Mucosa of descending colon (tissue), 3 donors: Measurements from ENCODE around the gene DNAJC3. TPM values are rescaled to one million over a fixed set of nuclear protein-coding genes. Genes with fewer than 3 reads are reported as not detected.
"Not testable (repeated sequence)": the region's sequence is repeated elsewhere in the genome, so short reads cannot be mapped to it uniquely, and the experiment has no call there.

ENCODE experiments used
- ATAC-seq: fragments of 200-7000 bp; cut with Tn5 transposase; one replicate; pipeline ENCODE4 v1.9.1; 2020; ENCODE audit warnings: mild to moderate bottlenecking, moderate library complexity
- DNase-seq, 3 donors: peaks; one replicate each; pipeline ENCODE4 v3.0.0-alpha.2; 2020
- H3K36me3 ChIP-seq: fragments of 200-600 bp; one replicate; pipeline ENCODE4 v1.8.0; 2021; ENCODE audit warnings: low read depth, mild to moderate bottlenecking
- H3K4me1 ChIP-seq: fragments of 200-600 bp; one replicate; pipeline ENCODE4 v1.8.0; 2021; ENCODE audit warnings: low read depth, mild to moderate bottlenecking
- H3K4me3 ChIP-seq: fragments of 200-600 bp; one replicate; pipeline ENCODE4 v1.8.0; 2021; ENCODE audit warnings: mild to moderate bottlenecking
- H3K9me3 ChIP-seq: fragments of 200-600 bp; one replicate; pipeline ENCODE4 v1.8.0; 2021; ENCODE audit warnings: mild to moderate bottlenecking
- CTCF ChIP-seq: fragments of 200-600 bp; IDR thresholded peaks from one replicate; pipeline ENCODE4 v1.8.0; 2022; ENCODE audit warnings: antibody characterized with exemption, mild to moderate bottlenecking
- intact Hi-C, 2 donors: fragments of 100-400 bp; cut with DNase I in 1 of 2; cut with micrococcal nuclease in 1 of 2; formaldehyde crosslinking; loops; one replicate each; pipeline versions ENCODE4 v1.11.0 to v1.11.1; 2022; cut with DNase I, micrococcal nuclease
- total RNA-seq, 3 donors: library from RNA; stranded (reverse); fragmentation: NEBNext Ultra II Directional in 2 of 3; extraction: Animal tissue kit (Norgen Biotek cat#: 25700) in 2 of 3; gene quantifications; one replicate each; pipeline versions ENCODE4 v1.2.1 to v1.2.4, GENCODE V29; 2021 to 2023
- donor health status: DM: no; HTN: no; CAD: no; lungs with moderate emphysema.
- donor health status: DM: no; HTN: no; CAD: no.
- donor health status: DM: no; HTN: yes; CAD: no.

The DNAJC3 gene
- total RNA-seq, 3 donors from 2014 or later = 48.6 to 60.5 (median 55.2) TPM

GRCh38 chr13:95710313-95710712 is 33.4 kb downstream of the DNAJC3 start:
- ATAC-seq (peak; percentile 45), DNase-seq (no peak)
- Histone ChIP-seq H3K4me1 (no peaks in the 10 kb centered on the region), H3K4me3 (no peak overlapping the region), H3K36me3 (no peaks in the 10 kb centered on the region), H3K9me3 (no peaks in the 10 kb centered on the region)
- no peak for TF ChIP-seq CTCF
- intact Hi-C loops = no loop called here

GRCh38 chr13:95712846-95713245 is 35.9 kb downstream of the DNAJC3 start:
- H3K4me3 ChIP-seq, intact Hi-C loops, H3K36me3 ChIP-seq, H3K4me1 ChIP-seq, ATAC-seq, DNase-seq, H3K9me3 ChIP-seq: not testable (repeated sequence)

GRCh38 chr13:95713651-95714050 is 36.7 kb downstream of the DNAJC3 start:
- intact Hi-C loops = no loop called here

GRCh38 chr13:95714142-95714832 is 37.3 kb downstream of the DNAJC3 start:
- H3K4me1 ChIP-seq = no peaks in the 10 kb centered on the region
- H3K9me3 ChIP-seq = no peaks in the 10 kb centered on the region
- DNase-seq (no peak), ATAC-seq (no peak)
- TF ChIP-seq CTCF = no peak
- intact Hi-C loops = no loop called here
- no peaks in the 10 kb centered on the region for H3K36me3 ChIP-seq
- no peak overlapping the region for H3K4me3 ChIP-seq

More at GRCh38 chr13:95713651-95714050, 36.7 kb downstream of the DNAJC3 start:
- no peaks in the 10 kb centered on the region for H3K4me1 ChIP-seq
- no peak overlapping the region for H3K4me3 ChIP-seq
- H3K9me3 ChIP-seq = no peaks in the 10 kb centered on the region
- ATAC-seq = no peak
- no peak for DNase-seq
- H3K36me3 ChIP-seq = no peaks in the 10 kb centered on the region
- no peak for TF ChIP-seq CTCF

GRCh38 chr13:95716231-95716630 is 39.3 kb downstream of the DNAJC3 start:
- no peak for ATAC-seq

GRCh38 chr13:95722241-95722640 is 45.3 kb downstream of the DNAJC3 start:
- ATAC-seq (no peak), DNase-seq (no peak)
- TF ChIP-seq CTCF = no peak
- Histone ChIP-seq H3K9me3 (no peaks in the 10 kb centered on the region), H3K36me3 (no peaks in the 10 kb centered on the region), H3K4me3 (no peak overlapping the region), H3K4me1 (no peaks in the 10 kb centered on the region)
- intact Hi-C loops = no loop called here

More at GRCh38 chr13:95716231-95716630, 39.3 kb downstream of the DNAJC3 start:
- intact Hi-C loops = no loop called here
- no peak for DNase-seq
- H3K36me3 ChIP-seq = no peaks in the 10 kb centered on the region
- no peak for TF ChIP-seq CTCF
- no peaks in the 10 kb centered on the region for H3K9me3 ChIP-seq
- H3K4me1 ChIP-seq = no peaks in the 10 kb centered on the region
- H3K4me3 ChIP-seq = no peak overlapping the region
